GM19463 (cell line): Measurements from ENCODE around the gene HTR1A.
A peak's percentile ranks its signal among the peaks of the same experiment; 100 is the strongest.

Experiments
- ATAC-seq: cut with Tn5 transposase; IDR thresholded peaks from one replicate; pipeline ENCODE4 v1.9.1; 2021; ENCODE audit warnings: mild to moderate bottlenecking, moderate library complexity; ENCODE audit not compliant: unreplicated experiment

HTR1A gene

GRCh38 chr5:63962279-63962678 is at the start of gene HTR1A:
TSS of gene HTR1A (minus strand) at chr5:63962445. CDS start at chr5:63961719, 726 bp downstream.
- no peak for ATAC-seq

- ATAC-seq = no peak
Observed at GRCh38 chr5:64003966-64004365, 41.7 kb upstream of the HTR1A start.

- ATAC-seq = no peak
Observed at GRCh38 chr5:64000096-64000495, 37.9 kb upstream of the HTR1A start.

- ATAC-seq = no peak
Observed at GRCh38 chr5:63987053-63987452, 24.8 kb upstream of the HTR1A start.

- no peak for ATAC-seq
Observed at GRCh38 chr5:63981864-63982263, 19.6 kb upstream of the HTR1A start.

GRCh38 chr5:63963926-63964325 is 1.7 kb upstream of the HTR1A start:
- no peak for ATAC-seq

- peak; percentile 70 for ATAC-seq
Observed at GRCh38 chr5:63963080-63963735, 963 bp upstream of the HTR1A start.

- no peak for ATAC-seq
Observed at GRCh38 chr5:63961598-63962161, 565 bp downstream of the HTR1A start.

- ATAC-seq = no peak
Observed at GRCh38 chr5:63961125-63961597, 1.1 kb downstream of the HTR1A start.

GRCh38 chr5:63960646-63961045 is 1.6 kb downstream of the HTR1A start:
- no peak for ATAC-seq

GRCh38 chr5:63959177-63959982 is 2.9 kb downstream of the HTR1A start:
- ATAC-seq = no peak

- ATAC-seq = no peak
Observed at GRCh38 chr5:63958654-63959053, 3.6 kb downstream of the HTR1A start.

- ATAC-seq = no peak
Observed at GRCh38 chr5:63957617-63958016, 4.6 kb downstream of the HTR1A start.

- ATAC-seq = no peak
Observed at GRCh38 chr5:63953217-63953616, 9.0 kb downstream of the HTR1A start.

GRCh38 chr5:63935103-63935502 is 27.1 kb downstream of the HTR1A start:
- ATAC-seq = no peak

- no peak for ATAC-seq
Observed at GRCh38 chr5:63931836-63932235, 30.4 kb downstream of the HTR1A start.

GRCh38 chr5:63928451-63928850 is 33.8 kb downstream of the HTR1A start:
- no peak for ATAC-seq

GRCh38 chr5:63923914-63924313 is 38.3 kb downstream of the HTR1A start:
- no peak for ATAC-seq

GRCh38 chr5:63919763-63920478 is 42.3 kb downstream of the HTR1A start:
- no peak for ATAC-seq

GRCh38 chr5:63916786-63917185 is 45.5 kb downstream of the HTR1A start:
- ATAC-seq = no peak

GRCh38 chr5:63911871-63912270 is 50.4 kb downstream of the HTR1A start:
- no peak for ATAC-seq
